ENCODE data around the gene OR2H1. TPM values are rescaled to one million over a fixed set of nuclear protein-coding genes. Genes with fewer than 3 reads are reported as not detected.
"Not testable (repeated sequence)": the region's sequence is repeated elsewhere in the genome, so short reads cannot be mapped to it uniquely, and the experiment has no call there.

Gene OR2H1
- not detected for polyA plus RNA-seq (ENCODE audit: insufficient read length in 4 of 4)

DNA sequence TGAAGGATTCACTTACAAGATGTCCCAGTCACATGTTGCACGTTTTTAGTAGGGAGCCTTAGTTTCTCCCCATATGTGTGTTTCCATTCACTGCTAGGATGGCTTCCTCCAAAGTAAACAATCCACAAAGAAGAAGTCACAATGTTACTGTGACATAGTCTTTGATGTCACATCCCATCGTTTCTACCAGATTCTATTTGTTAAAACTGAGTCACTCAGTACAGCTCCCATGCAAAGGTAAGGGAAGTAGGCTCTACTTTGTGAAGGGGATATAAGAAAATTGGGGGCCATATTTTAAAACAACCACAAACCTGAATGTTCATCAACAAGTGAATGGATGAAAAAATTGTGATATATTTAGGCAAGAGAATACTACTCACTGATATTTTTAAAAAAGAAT lies at the start of gene OR2H1, which contains the start of gene OR11A1:
OR2H1 (plus strand) TSS at position 185 of the 400 bp plus-strand sequence. CDS start 4,615 bp downstream, outside the sequence.
OR11A1 (minus strand) TSS at position 101 of the 400 bp plus-strand sequence. CDS start 29,430 bp downstream, outside the sequence.
- DNase-seq (ENCODE audit: low read depth in 4 of 4, low spot score in 3 of 4) = no peak

DNA sequence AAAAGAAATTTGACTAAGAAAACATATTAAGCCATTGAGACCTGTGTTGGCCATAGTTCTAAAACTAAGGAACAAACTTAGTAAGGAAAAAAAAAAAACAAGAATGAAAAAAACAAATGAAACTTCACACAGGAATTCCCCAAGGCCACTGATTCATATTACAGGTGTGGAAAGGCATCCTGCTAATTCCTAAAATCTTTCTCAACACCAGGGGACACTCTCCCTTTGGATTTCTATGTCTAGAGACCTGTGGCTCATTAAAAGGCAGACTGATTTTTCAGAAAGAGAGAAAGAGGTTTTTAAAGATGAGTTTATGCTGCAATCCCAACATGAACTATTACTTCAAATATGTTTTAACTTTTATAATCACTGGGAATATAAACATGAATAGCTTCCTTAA lies 42.4 kb upstream of the OR2H1 start, which contains the start of gene OR12D1:
OR12D1 (plus strand) TSS at position 341 of the 400 bp plus-strand sequence.
- no peak for DNase-seq (ENCODE audit: low read depth in 4 of 4, low spot score in 3 of 4)

- DNase-seq (ENCODE audit: low read depth in 4 of 4, low spot score in 3 of 4) = no peak
These were observed 37.4 kb upstream of the OR2H1 start for GRCh38 chr6:29419516-29419915.

DNA sequence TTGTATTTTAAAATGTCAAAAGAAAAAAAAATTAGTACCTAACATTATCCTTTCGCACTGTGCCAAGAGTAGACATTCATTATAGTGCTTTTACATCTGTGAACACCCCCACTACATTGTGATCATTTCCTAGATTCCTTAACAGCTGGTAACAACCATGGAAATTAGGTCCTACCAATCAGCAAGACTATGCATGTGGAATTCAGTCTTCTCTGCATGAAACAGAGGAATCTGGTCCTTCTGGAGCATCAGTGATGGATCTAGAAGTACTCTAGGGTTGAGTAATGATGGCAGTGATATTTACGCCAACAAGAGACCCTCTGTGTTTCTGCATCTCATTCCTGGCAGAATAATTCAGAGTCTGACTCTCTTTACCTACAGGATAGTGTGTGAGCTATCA lies 32.8 kb upstream of the OR2H1 start:
- no peak for DNase-seq (ENCODE audit: low read depth in 4 of 4, low spot score in 3 of 4)

DNA sequence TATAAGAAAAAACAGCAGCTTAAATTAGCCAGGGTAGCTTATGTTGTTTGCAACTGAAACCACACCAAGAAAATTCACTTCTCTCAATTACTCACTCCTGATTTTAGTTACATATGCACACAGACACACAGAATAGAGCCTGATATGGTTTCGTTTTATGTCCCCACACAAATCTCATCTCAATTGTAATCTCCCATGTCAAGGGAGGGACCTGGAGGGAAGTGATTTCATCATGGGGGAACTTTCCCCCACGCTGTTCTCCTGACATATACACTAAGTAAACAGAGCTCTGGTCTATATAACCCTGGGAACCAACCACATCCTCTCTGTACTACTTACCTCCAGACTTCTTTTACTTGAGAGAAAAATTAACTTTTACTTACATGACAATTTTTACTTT lies 32.4 kb upstream of the OR2H1 start:
- DNase-seq (ENCODE audit: low read depth in 4 of 4, low spot score in 3 of 4) = no peak

DNA sequence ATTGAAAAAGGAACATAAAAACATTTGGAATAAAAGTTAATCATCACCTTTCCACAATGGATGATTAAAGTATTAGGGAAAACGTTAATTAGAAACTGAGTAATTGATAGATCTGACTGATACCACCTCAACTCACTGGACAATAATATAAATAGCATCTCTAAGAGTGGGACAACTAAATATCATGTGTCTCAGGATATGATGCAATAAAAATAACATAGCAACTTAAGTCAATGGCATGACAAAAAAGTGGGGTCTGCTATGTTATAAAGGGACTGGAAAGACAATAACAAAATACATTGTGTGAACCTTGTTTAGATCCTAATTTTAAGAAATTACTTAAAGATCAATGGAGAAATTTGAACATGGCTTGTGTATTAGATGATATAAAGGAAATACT lies 31.9 kb upstream of the OR2H1 start:
- DNase-seq (ENCODE audit: low read depth in 4 of 4, low spot score in 3 of 4) = no peak

GRCh38 chr6:29426654-29427053 lies 30.3 kb upstream of the OR2H1 start:
- DNase-seq (ENCODE audit: low read depth in 4 of 4, low spot score in 3 of 4) = no peak

DNA sequence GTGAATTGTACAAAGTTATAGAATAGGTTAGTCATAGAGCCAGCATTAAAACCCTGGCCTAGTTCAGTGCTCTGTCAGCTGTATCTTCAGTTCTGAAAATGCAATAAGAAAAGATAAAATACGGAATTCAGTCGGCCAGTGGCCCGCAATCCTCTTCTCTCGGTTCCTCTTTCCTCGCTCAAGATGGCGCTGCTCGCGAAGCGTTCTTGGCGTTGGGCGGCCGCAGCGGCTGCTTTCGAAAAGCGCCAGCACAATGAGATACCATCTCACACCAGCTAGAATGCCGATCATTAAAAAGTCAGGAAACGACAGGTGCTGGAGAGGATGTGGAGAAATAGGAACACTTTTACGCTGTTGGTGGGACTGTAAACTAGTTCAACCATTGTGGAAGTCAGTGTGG lies 20.2 kb upstream of the OR2H1 start:
- DNase-seq (ENCODE audit: low read depth in 4 of 4, low spot score in 3 of 4) = not testable (repeated sequence)

DNA sequence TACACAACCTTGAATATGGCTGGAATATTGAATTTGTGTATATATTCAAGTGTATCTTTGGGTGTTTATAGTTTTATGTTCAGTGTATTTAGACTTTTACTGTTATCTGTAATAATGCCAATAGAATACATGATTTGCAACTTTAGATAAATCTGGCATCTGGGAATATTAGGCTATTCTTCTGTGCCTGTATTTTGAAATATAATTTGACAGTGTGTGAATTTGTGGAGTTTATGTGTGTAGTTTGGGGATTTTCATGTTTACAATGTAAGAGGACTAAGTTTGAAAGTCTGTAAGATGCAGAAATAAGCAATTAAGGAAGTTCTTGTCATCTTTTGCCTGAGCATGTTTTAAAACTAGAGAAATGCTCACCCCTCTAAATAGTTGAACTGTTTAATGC lies 17.9 kb upstream of the OR2H1 start, which contains the start of gene OR10C1:
OR10C1 (plus strand) TSS at position 301 of the 400 bp plus-strand sequence. CDS start 710 bp downstream, outside the sequence.
- no peak for DNase-seq (ENCODE audit: low read depth in 4 of 4, low spot score in 3 of 4)

- no peak for DNase-seq (ENCODE audit: low read depth in 4 of 4, low spot score in 3 of 4)
These were observed 14.2 kb upstream of the OR2H1 start for GRCh38 chr6:29442719-29443118.

DNA sequence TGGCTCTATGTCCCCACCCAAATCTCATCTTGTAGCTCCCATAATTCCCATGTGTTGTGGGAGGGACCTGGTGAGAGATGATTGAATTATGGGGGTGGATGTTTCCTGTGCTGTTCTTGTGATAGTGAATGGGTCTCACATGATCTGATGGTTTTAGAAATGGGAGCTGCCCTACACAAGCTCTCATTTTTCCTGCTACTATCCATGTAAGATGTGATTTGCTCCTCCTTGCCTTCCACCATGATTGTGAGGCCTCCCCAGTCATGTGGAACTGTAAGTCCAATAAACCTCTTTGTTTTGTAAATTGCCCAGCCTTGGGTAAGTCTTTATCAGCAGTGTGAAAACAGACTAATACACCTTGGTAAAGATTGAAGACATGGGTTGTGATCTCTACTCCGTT lies 12.9 kb upstream of the OR2H1 start:
- DNase-seq (ENCODE audit: low read depth in 4 of 4, low spot score in 3 of 4) = not testable (repeated sequence)

GRCh38 chr6:29447670-29448069 lies 9.3 kb upstream of the OR2H1 start:
- DNase-seq (ENCODE audit: low read depth in 4 of 4, low spot score in 3 of 4) = no peak

- DNase-seq (ENCODE audit: low read depth in 4 of 4, low spot score in 3 of 4) = no peak
These were observed 5.3 kb upstream of the OR2H1 start for GRCh38 chr6:29451471-29452193.

GRCh38 chr6:29461021-29461814 lies 4.3 kb downstream of the OR2H1 start:
- DNase-seq (ENCODE audit: low read depth in 4 of 4, low spot score in 3 of 4) = no peak

- no peak for DNase-seq (ENCODE audit: low read depth in 4 of 4, low spot score in 3 of 4)
These were observed 5.1 kb downstream of the OR2H1 start for GRCh38 chr6:29462022-29462421.

GRCh38 chr6:29465279-29465678 lies 8.3 kb downstream of the OR2H1 start:
- DNase-seq (ENCODE audit: low read depth in 4 of 4, low spot score in 3 of 4) = no peak

DNA sequence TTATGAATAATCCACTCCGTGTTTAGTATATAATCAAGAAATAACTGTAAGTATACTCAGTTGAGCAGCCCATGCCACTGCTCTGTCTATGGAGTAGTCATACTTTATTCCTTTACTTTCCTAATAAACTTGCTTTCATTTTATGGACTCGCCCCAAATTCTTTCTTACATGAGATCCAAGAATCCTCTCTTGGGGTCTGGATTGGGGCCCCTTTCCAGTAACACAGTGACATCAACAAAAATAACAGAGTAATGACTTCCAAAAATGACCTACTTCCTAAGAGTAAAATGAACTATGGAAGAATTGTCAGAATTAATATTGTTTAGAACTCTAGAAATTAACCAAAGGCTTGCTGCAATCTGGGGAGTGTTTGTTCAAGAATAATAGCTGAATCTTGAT lies 8.8 kb downstream of the OR2H1 start:
- DNase-seq (ENCODE audit: low read depth in 4 of 4, low spot score in 3 of 4) = no peak

DNA sequence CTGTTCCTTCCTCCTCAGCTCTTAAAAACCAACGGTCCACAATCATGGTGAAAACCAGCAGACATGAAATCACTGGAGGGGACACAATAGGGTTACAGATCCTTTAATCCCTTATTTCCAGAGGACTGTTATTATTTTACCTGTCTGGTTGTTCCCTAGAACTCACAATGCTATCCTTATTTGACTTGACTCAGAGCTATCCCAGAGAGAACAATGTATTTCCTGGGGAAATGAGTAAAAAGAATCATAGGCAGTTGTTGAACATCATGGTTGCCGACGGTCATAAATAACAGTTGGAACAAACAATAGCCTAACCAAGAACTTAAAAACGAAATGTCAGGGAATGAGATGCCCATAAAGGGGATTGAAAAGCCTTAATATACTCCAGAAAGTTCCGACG lies 9.3 kb downstream of the OR2H1 start:
- DNase-seq (ENCODE audit: low read depth in 4 of 4, low spot score in 3 of 4) = no peak

DNA sequence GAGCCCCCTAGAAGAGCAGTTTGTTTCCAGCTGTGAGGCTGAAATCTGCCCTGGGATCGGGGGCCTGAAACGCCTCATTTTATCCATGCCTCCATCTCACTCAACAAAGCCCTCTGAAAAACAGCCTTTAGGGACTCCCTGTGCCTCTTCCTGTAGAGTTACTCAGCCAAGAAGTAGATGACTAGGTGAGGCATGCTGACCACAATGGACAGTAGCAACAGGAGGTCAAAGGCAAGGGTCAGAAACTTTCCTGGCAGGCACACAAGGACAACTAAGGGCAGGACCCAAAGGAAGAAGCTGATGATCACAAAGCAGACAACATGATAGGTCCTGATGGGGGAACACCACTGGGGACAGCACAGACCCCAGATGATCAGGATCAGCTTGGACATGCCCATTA lies 18.0 kb downstream of the OR2H1 start:
- no peak for DNase-seq (ENCODE audit: low read depth in 4 of 4, low spot score in 3 of 4)

GRCh38 chr6:29477923-29478450 lies 21.0 kb downstream of the OR2H1 start:
- no peak for DNase-seq (ENCODE audit: low read depth in 4 of 4, low spot score in 3 of 4)

- no peak for DNase-seq (ENCODE audit: low read depth in 4 of 4, low spot score in 3 of 4)
These were observed 21.8 kb downstream of the OR2H1 start for GRCh38 chr6:29478740-29479139.

Measured in right renal pelvis (tissue), 4 donors.